Urinary bladder (tissue), 4 donors: ENCODE data around the gene CDC42EP5. TPM values are rescaled to one million over a fixed set of nuclear protein-coding genes. Genes with fewer than 3 reads are reported as not detected.

Experiments
- DNase-seq: peaks from one replicate; pipeline ENCODE4 v3.0.0-alpha.2; 2015; ENCODE audit errors: extremely low spot score
- H3K27ac ChIP-seq: one replicate; pipeline ENCODE4 v1.5.1; 2013; ENCODE audit warnings: low read depth, mild to moderate bottlenecking, moderate library complexity
- H3K36me3 ChIP-seq: one replicate; pipeline ENCODE4 v1.6.1; 2013; ENCODE audit warnings: mild to moderate bottlenecking, moderate library complexity; ENCODE audit not compliant: insufficient read depth
- H3K4me1 ChIP-seq: one replicate; pipeline ENCODE4 v1.6.1; 2013; ENCODE audit warnings: mild to moderate bottlenecking, moderate library complexity; ENCODE audit not compliant: insufficient read depth
- H3K4me3 ChIP-seq: one replicate; pipeline ENCODE4 v1.5.1; 2013; ENCODE audit warnings: low read depth, low read length
- WGBS: extraction: QIAGEN DNeasy Blood & Tissue Kit; methylation state at CpG from one replicate; pipeline ENCODE4 v1.1.7; 2013; 5-methylcytosine and 5-hydroxymethylcytosine counted together
- polyA plus RNA-seq: library from polyadenylated mRNA; stranded (reverse); fragments of 200-250 nt; gene quantifications from one replicate; pipeline ENCODE4 v1.2.3, GENCODE V29; 2013
- total RNA-seq: library from RNA; depleted of rRNA; stranded (reverse); fragments of >200 nt; gene quantifications from one replicate; pipeline ENCODE4 v1.2.3, GENCODE V29; 2014
- donor health status: healthy with polysubstance abuse.
- donor health status: healthy.

The CDC42EP5 gene
- total and polyA plus RNA-seq, 2 donors, result 31.4 to 42.4 TPM

GRCh38 chr19:54427586-54427985 lies 45.5 kb downstream of the CDC42EP5 start:
- H3K4me3 ChIP-seq, result no peak overlapping the region

DNA sequence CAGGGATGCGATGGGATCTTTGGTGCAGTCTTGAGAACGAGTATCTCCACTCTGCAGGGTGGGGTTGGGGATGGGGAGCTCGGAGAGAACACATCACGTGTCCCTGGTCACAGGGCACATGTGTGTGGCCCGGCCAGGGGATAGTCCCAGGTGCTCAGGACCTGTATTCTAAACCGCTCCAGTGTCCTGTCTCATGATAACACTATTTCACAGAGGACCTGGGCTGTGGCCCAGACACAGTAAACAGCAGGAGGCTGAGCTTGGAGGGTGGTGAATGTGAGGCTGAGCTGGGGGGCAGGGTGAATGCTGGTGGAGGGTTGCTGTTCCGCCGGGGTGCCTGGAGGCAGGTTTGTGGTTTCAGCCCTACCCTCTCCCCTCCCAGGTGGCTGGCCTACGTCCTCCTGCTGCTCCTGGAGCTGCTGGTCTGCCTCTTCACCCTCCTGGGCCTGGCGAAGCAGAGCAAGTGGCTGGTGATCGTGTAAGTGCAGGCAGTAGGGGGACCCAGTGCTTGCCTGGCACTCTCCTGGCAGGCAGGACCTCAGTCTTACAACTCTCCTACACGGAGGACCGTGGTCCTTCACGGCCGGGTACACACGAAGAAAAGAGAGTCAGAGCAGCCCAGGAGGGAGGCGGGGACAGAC lies 46.7 kb downstream of the CDC42EP5 start:
- no peaks in the 10 kb centered on the region for H3K4me1 ChIP-seq
- H3K36me3 ChIP-seq, result no peaks in the 10 kb centered on the region
- H3K4me3 ChIP-seq, result no peak overlapping the region
- no peak for DNase-seq
- WGBS, result 63% methylated on average over 17 of the region's 17 CpGs
- H3K27ac ChIP-seq, result no peak overlapping the region

More at GRCh38 chr19:54427586-54427985, 45.5 kb downstream of the CDC42EP5 start:
- 88% methylated on average over 11 of the region's 11 CpGs for WGBS
- no peaks in the 10 kb centered on the region for H3K36me3 ChIP-seq
- DNase-seq, result no peak
- H3K4me1 ChIP-seq, result no peaks in the 10 kb centered on the region
- H3K27ac ChIP-seq, result no peak overlapping the region

DNA sequence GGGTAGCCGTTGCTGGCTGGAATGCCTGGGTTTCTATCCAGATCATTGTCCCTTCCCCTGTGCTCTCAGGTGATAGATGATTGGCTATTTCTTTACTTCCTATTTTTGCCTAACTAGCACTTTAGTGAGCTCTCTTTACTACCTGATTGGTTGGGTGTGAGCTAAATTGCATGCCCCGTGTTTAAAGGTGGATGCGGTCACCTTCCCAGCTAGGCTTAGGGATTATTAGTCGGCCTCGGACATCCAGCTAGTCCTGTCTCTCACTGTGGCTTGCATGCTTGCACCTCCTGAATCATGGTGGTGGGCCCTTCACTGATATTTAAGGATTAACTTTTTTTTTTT lies 47.7 kb downstream of the CDC42EP5 start:
- Histone ChIP-seq H3K4me3 (no peak overlapping the region), H3K4me1 (no peaks in the 10 kb centered on the region), H3K36me3 (no peaks in the 10 kb centered on the region), H3K27ac (no peak overlapping the region)
- no peak for DNase-seq
- 66% methylated on average over 5 of the region's 5 CpGs for WGBS

DNA sequence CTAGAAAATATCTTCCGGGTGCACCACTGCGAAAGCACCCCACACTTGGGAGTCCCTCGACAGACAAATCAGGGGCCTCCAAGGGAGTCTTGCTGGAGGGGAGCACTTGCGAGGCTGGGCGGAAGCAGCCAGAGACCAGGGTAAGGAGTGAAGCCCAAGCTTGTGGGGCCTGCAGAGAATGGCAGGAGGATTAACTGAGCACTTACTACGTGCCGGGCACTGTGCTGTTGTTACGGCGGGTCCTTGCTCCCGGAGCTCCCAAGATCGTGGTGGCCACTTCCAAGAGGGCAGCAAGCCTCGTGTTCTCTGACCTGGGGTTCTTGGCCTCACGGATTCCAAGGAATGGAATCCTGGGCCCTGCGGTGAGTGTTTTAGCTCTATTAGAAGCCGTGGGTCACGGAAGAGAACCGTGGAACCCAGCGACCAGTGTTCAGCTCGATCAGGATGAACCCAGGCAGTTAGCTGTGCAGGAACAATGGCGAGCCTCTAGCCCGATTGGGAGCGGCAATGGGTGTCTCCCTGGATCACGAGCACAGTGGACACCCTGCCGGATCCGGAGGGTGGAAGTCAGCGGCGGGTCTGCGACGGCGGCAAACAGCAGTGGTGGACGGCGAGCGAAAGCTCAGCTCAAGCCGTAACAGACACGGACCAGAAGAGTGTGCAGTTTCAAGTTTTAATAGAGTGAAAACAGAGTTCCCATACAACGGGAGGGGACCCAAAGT lies 48.3 kb downstream of the CDC42EP5 start:
- DNase-seq, result no peak
- no peaks in the 10 kb centered on the region for H3K4me1 ChIP-seq
- WGBS, result 87% methylated on average over 36 of the region's 36 CpGs

DNA sequence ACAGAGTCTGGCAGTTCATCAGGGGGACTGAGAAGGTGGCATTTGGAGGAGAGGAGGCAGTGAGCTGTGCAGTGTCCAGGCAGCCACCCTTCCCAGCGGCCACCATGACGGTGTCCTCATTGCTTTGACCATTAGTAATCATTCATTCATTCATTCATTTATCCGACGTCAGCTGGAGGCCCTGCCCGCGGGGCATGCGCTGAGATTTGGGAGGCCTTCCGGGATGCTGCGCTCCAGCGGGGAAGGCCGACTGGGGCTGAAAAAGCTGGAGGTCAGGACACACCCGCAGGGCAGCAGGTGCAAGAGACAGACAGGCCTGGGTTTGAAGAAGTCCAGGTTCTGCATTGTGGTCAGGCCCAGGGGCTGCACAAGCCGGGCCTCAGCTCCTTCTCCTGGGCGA lies 48.9 kb downstream of the CDC42EP5 start:
- Histone ChIP-seq H3K36me3 (no peaks in the 10 kb centered on the region), H3K4me3 (no peak overlapping the region), H3K27ac (no peak overlapping the region), H3K4me1 (no peaks in the 10 kb centered on the region)
- 90% methylated on average over 14 of the region's 14 CpGs for WGBS
- no peak for DNase-seq

More for the DNA sequence above, 48.3 kb downstream of the CDC42EP5 start:
- no peaks in the 10 kb centered on the region for H3K36me3 ChIP-seq
- H3K27ac ChIP-seq, result no peak overlapping the region
- H3K4me3 ChIP-seq, result no peak overlapping the region

GRCh38 chr19:54422136-54422535 lies 51.0 kb downstream of the CDC42EP5 start:
- no peak overlapping the region for H3K27ac ChIP-seq
- no peaks in the 10 kb centered on the region for H3K4me1 ChIP-seq
- DNase-seq, result no peak
- no peak overlapping the region for H3K4me3 ChIP-seq
- WGBS, result 64% methylated on average over 20 of the region's 20 CpGs
- no peaks in the 10 kb centered on the region for H3K36me3 ChIP-seq

GRCh38 chr19:54421521-54421920 lies 51.6 kb downstream of the CDC42EP5 start:
- no peak overlapping the region for H3K27ac ChIP-seq
- WGBS, result 74% methylated on average over 7 of the region's 7 CpGs
- H3K4me1 ChIP-seq, result no peaks in the 10 kb centered on the region
- no peaks in the 10 kb centered on the region for H3K36me3 ChIP-seq
- no peak overlapping the region for H3K4me3 ChIP-seq
- no peak for DNase-seq

GRCh38 chr19:54421169-54421516 lies 52.0 kb downstream of the CDC42EP5 start:
- Histone ChIP-seq H3K4me1 (no peaks in the 10 kb centered on the region), H3K27ac (no peak overlapping the region), H3K36me3 (no peaks in the 10 kb centered on the region), H3K4me3 (no peak overlapping the region)
- DNase-seq, result no peak
- 23% methylated on average over 9 of the region's 9 CpGs for WGBS

DNA sequence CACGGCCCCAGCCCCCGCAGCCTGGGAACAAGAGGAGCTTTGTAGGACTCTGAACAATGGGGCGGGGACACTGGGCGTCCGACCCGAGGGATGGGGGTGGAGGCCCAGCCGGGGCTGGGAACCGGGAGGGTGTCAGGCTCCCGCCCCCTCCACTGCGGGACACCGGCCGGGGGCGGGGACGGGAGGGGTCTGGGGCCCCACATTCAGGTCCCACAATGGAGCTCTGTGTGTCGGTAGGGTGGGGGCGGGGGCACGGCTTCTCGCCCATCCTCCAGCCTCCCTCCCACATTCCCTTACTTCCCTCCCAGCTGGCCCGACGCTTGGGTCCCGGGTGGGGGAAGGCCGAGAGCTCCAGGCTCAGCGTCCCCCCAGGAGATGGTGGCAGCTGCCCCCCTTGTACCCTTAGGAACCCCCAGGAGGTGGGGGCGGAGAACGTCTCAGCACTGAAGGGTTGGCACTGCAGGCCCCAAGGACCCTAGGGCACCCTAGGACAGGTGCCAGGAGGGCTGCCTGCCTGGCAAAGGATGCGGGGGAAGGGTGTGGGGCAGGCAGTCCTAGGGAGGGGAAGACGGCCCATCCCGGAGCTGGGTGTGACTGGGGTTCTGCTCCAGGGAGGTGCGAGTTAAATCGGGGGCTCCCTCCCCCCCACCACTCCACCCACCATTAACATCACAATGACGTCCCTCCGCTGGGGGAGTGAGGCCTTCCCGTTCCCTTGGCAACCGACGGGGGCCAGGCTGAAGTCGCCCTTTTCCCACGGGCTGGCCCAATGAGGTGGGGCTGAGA lies 52.5 kb downstream of the CDC42EP5 start:
- Histone ChIP-seq H3K27ac (no peak overlapping the region), H3K4me3 (no peak overlapping the region), H3K4me1 (no peaks in the 10 kb centered on the region), H3K36me3 (no peaks in the 10 kb centered on the region)
- WGBS, result 7% methylated on average over 37 of the region's 37 CpGs
- no peak for DNase-seq

- Histone ChIP-seq H3K4me3 (no peak overlapping the region), H3K27ac (no peak overlapping the region), H3K36me3 (no peaks in the 10 kb centered on the region), H3K4me1 (no peaks in the 10 kb centered on the region)
- whole genome bisulfite sequencing, result 32% methylated on average over 10 of the region's 10 CpGs
- no peak for DNase-seq
These were observed 53.1 kb downstream of the CDC42EP5 start for GRCh38 chr19:54420068-54420382.

DNA sequence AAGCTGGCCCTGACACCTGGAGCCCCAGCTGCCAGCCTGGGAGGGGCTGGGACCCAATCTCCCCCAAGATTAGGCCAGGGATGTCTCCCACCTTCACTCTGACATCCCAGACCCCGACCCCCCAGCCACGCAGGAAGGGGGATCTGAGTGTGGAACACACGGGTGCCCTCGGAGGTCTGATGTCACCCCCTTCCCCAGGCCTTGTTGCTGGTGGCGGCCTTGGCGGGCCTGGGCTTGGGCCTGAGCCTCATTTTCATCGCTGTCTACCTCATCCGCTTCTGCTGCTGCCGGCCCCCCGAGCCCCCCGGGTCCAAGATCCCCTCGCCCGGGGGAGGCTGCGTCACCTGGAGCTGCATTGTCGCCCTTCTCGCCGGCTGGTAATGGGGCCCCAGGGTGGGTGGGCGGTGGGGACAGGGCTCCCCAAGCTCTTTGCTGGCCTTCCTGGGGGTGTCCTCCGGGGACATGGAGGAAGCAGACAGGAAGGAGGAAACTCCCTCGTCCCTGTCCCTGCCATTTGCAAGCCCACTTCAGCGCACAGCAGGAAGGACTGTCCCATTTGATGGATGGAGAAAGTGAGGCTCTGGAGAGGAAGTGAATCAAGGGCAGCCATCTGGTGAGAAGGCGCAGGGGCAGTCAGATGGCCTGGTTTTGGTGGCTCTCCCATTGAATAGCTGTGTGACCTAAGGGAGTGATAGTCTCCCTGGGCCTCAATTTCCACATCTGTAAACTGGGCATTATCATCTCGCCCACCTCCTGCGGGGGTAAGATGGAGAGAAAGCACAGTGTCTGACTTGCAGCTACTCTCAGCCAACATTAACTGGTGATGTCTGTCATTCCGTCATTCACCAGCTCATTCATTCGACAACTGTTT lies 53.9 kb downstream of the CDC42EP5 start:
- Histone ChIP-seq H3K27ac (no peak overlapping the region), H3K36me3 (no peaks in the 10 kb centered on the region), H3K4me3 (no peak overlapping the region), H3K4me1 (no peaks in the 10 kb centered on the region)
- 84% methylated on average over 26 of the region's 26 CpGs for WGBS
- DNase-seq, result no peak

DNA sequence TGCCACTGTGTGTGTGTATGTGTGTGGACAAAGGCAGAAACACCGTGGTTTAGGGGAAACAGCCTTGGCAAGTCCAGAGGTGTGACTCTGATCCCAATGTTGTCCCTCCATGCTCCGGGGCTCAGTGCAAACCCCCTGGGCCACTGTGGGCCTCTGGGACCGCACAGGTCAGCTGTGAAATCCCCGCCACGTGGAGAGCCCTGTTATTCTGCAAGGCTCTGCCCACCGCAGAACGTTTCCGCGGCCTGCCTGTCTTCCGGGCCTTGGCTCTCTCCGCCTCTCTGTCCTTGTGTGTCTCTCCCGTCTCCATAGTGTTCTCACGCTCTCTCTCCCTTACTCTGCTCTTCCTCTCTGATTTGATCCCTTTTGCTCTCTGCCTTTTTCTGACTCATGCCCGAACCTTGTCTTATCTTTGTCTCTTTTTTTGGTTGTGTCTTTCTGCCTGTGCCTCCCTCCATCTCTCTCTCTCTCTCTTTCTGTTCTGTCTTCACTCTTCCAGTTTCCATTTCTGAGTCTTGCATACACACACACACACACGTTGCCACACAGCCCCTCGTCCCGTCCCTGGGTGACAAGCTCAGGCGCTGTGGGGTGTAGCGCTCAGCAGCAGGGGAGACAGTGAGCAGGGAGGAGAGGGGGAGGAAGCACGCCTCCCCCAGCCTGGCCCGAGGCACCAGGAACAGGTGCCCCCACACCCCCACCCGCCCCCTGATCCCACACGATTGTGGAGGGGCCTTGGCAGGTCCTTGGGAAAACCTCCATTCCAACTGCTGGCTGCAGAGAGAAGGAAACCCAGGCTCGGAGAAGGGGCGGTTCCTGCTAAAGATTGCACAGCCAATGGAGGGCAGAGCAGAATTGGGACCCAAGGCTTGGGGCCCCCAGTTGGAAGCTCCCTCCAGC lies 54.8 kb downstream of the CDC42EP5 start:
- Histone ChIP-seq H3K4me3 (no peak overlapping the region), H3K4me1 (no peaks in the 10 kb centered on the region), H3K36me3 (no peaks in the 10 kb centered on the region), H3K27ac (no peak overlapping the region)
- 17% methylated on average over 25 of the region's 25 CpGs for WGBS
- no peak for DNase-seq
